NK-92 (cell line): Measurements from ENCODE around the gene NKIRAS2.

Experiments
- DNase-seq: peaks from one replicate; lab custom pipeline; 2025; ENCODE audit not compliant: unreplicated experiment; lab: John Stamatoyannopoulos, UW

Gene NKIRAS2

DNA sequence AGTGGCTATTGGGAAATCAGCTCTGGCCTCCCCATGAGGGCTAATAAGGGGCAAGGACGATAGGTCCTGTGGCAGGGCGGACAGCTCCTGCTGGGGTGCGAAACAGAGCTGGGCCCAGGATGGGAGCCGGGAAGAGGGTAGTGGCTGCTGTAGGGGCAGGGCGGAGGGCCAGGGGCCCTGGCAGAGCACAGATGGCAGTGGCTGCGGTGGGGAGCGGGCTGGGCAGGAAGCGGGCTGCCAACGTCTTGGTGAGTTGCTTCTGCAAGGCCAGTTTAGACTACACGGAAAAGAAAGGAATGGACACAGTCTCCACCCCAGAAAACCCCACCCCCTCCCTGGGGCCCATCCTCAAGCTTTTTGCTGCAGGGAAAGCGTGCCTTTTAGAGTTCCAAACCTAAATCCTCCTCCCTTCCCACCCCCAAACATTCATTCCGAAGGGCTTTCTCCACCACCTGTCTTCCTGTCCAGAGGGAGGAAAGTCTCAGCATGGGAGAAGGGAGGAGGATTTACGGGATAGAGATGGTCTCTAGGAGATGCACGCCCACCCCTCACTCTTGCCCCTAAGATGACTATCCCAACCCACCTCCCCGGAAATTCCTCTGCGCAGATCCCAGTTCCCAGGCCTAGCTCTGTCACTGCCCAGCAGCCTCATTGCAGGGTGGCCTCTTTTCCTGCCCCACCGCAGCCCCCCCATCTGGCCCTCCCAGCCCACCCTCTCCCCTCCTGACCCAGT, 7.1 kb downstream of the NKIRAS2 start:
- DNase-seq = no peak

DNA sequence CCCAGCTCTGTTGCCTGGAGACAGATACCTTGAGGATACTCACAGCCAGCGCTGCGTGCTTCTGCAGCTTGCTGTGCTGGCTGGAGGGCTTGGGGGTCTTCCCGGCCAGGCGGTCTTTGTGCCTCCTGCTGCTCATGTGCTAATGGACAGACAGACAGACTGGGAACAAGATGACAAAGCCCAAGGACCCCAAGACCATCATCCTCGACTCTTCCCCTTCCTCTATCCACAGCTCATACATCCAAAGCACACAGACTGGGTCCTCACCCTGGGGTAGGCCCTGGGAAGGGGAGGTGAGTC, 7.7 kb downstream of the NKIRAS2 start:
- DNase-seq = no peak

- DNase-seq = no peak
Observed at GRCh38 chr17:42027961-42028790, 8.3 kb downstream of the NKIRAS2 start.

DNA sequence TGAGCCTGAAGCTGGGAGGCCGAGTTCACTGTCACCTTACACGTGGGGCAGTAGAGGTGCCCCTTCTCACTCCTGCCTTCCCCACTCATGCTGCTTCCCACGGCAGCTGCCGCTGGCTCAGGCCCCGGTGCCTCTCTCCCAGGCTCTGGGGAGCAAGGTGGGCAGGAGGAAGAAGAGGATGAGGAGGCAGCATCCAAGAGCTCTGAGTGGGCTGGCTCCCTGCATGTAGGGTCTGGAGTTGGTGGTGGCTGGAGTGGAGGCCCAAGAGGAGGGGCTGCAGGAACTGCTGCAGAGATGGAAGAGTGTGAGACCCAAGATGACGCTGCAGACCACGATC, 8.9 kb downstream of the NKIRAS2 start:
- no peak for DNase-seq

DNA sequence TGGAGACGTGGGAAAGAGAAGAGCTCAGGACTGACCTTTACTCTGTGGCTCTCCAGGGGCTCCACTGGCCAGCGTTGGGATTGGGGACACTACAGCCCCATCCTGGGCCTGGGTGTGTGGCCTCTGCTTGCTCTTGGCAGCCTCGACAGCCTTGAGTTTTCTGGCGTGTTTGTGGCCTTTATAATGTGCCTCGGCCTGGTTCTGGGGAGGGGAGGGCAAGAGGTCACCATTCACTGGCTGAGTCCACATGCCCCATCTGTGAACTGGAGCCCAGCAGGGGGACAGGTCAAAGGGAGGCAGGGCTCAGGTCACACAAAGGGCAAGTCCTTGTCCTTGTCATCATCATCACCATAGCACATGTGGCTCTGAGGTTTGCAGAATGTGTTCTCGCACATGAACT, 11.7 kb downstream of the NKIRAS2 start:
- DNase-seq = no peak

GRCh38 chr17:42034059-42034458, 14.2 kb downstream of the NKIRAS2 start:
- DNase-seq = no peak

DNA sequence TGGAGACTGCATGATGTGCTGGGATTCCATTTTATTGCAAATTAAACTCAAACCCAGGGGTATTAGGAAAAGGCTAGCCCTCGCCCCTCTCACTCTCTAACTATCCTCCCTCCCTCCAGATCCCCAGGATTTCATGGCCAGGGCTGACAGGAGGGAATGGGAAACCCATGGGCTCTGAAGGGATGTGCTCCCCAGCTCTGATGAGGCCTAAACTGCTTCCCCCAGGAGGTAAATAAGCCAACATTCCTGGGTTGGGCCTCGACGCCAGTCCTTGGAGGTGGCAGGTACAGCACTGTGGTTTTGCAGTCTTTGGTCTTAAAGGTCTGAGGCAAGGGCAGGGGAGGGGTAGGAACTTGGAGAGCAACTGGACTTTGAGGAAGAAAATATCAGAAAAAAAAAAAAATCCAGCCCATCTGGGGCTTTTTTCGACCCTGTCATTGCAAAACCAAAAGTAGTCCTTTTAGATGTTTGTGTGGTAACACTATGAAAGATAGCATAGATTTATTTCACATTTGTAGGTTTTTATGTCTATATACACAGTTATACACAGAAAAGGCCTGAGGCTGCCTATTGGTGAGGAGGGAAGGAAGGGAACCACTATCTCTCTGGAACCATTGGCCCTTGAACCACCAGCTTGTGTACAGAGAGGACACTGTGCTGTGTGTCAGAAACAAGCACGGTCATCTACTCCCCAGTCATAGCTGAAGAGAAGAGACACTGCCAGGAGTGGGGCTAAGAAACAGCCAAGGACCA, 18.5 kb downstream of the NKIRAS2 start:
- no peak for DNase-seq

DNA sequence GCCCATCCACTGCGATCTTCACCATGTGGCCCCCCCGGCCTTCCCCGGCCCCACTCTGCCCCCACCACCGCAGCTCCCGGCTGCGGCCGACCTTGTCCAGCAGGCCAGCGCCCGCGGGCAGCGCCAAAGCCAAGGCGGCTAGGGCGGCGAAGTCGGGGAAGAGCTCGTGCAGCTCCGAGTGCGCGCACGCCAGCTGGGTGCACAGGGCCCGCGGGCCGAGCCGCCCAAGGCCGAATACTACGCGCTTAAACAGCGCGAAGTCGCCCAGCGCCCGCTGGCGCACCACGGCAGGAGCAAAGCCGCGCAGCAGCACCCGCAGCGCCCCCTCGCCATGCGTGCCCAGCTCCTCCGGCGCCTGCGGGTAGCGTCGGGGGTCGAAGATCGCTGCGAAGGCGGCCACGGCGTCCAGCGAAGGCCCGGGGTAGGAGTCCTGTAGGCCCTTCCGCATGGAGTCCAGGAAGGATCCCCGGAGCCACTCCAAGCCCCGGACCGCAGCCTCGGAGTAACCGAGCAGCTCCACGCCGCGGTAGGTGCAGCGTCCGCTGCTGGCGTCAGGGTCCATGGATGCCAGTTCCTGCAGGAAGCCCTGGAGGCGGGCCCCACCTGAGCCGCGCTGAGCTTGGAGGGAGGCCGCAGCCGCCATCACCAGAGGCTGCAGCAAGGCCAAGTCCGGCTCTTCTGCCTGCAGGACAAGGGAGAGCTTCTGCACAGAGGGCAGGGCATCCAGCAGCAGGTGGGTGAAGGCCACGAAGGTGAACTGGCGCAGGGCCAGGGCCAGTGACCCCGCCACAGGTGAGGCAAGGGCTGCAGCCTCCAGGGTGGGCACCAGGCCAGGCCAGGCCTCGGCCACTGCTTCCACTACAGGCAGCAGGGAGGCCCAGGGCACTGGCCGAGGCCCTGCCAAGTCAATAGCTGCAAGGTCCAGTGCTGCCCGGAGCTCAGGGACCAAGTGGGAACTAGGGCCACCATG, 20.2 kb downstream of the NKIRAS2 start:
- no peak for DNase-seq

- DNase-seq = no peak
Observed at GRCh38 chr17:42040818-42041217, 20.9 kb downstream of the NKIRAS2 start.

DNA sequence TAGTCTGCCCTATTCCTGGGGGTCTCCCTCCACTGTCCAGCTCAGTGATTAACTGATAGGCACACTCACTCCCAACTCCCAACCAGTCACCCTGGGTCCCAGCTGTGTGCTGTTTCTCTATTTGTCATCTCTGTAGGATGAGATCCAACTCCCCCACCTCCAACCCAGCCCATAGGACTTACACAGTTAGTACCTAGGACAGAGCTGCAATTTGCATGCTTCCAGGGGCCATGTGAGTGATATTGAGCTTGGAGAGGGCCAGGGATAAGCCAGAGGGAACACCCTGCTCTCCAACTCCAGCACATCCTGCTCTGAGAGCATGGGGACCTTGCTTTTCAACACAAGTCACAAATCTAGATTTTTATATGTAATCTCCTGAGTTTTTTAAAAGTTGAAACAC, 21.7 kb downstream of the NKIRAS2 start:
- DNase-seq = no peak

DNA sequence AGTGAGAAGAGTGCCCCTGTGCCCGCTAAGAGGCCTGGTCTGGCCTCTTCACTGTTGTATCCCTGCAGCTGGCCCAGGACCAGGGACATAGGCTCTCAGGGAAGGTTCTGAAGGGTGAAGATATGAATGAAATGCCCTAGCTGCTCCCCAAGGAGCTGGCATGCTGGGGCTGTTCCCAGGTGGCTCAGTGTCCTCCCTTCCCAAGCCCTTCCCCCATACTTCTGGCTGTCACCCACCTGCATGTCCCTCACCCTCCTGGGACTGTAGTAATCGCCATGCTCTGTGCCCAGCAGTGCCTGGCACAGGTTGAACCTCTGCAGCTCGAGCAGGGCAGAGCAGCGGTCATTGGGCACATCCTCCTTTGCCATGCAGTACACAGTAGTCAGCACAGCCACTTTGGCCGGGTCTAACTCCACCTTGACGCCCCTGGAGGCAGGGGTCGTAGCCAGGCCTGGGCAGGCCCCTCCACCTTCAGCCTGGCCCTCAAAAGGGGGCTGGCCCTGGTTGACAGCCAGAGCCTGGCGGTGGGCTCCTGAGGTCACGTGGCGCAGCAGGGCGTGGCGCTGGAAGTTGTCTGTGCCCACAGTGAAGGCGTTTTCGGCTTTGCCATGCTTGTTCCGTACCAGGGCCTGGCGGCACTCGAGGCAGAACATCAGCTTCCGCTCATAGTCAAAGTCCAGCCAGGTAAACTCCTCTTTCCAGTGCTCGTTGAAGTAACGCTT, 22.9 kb downstream of the NKIRAS2 start:
- DNase-seq = no peak

DNA sequence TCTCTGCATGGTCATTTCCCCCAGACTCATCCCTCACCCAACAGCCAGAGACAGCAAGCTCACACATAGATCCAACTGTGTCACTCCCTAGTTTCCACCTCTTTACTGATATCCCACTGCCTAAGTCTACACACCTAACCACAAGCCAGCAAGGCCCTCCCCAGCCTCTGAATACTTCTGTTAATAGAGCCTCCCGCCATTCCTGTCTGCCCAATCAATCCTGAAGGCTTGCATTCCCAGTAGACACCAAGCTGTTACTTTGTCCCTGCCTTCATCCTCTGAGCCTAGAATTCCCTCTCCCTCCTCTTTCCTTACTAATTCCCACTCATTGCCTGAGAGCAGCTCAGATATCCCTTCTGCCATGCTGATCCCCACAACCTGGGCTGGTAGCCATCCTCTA, 25.8 kb downstream of the NKIRAS2 start:
- no peak for DNase-seq

DNA sequence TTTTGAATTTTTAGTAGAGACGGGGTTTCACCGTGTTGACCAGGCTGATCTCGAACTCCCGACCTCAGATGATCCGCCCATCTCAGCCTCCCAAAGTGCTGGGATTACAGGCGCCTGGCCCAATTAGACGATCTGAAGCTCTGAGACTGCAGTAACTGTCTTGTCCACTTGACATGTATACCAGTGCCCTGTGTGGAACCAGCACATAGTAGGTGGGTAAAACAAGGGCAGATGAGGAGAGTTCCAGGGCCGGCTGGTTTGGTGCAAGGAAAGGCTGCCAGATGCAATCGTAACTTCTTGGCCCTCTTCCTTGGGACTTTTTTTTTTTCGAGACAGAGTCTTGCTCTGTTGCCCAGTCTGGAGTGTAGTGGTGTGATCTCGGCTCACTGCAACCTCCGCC, 27.5 kb downstream of the NKIRAS2 start:
- DNase-seq = no peak

- DNase-seq = no peak
Observed at GRCh38 chr17:42049834-42050392, 30.0 kb downstream of the NKIRAS2 start.

DNA sequence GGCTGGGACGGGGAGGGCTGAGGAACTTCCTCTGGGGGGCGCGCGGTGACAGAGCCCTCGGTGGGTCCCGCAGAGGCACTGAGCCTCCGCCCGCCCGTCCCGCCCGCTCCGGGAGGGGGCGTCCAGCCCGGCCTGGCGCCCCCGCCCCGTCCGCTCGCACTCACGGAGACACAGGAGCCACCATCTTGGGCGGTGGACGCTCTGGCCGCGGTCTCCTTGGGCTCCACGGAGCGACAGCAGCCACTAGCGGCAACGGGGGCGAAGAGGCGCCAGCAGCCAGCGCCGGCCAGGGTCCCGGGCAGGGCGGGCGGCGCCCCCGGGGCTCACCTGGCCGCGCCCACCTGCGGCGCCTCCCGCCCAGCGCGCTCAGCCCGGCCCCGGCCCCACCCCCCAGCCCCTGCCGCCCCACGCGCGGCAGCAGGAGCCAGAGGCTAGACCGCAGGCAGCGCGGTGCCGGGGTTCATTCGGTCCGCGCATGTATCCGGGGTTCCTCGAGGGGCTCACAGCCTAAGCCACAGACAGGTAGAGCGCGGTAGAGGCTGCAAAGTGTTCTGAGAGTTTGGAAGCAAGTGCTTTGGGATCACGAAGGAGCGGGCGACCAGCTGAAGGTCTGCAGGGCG, 30.6 kb downstream of the NKIRAS2 start, which contains the start of gene C17orf113:
Gene C17orf113 (minus strand): TSS at position 209 of the 620 bp plus-strand sequence. CDS start 7,225 bp downstream, outside the sequence.
- no peak for DNase-seq

GRCh38 chr17:42051013-42051400, 31.1 kb downstream of the NKIRAS2 start:
- DNase-seq = no peak

DNA sequence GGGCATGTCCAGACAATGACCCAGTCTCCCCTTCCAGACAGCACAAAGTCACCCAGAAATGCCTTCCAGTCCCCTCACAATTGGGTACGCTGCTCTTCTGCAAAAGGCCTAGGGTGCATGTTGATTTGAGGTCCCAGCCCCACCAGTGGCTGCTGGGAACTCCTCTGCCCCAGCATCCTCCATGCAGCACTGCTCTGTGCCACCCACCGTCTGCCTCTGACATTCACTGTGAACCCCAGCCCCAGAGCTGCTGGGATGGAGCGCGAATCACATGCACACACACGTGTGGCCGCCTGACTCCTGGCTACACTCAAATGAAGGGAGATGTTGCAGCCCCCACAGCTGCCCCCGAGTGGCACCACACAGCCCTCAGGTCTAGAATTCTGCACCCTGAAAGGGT, 31.8 kb downstream of the NKIRAS2 start:
- no peak for DNase-seq

- no peak for DNase-seq
Observed at GRCh38 chr17:42052346-42052877, 32.5 kb downstream of the NKIRAS2 start.
